ENCODE results near the gene RAD50. TPM values are rescaled to one million over a fixed set of nuclear protein-coding genes. Genes with fewer than 3 reads are reported as not detected.

The RAD50 gene
- total RNA-seq, 2 donors from 2014 or later: 29.5 to 37.0 TPM

DNA sequence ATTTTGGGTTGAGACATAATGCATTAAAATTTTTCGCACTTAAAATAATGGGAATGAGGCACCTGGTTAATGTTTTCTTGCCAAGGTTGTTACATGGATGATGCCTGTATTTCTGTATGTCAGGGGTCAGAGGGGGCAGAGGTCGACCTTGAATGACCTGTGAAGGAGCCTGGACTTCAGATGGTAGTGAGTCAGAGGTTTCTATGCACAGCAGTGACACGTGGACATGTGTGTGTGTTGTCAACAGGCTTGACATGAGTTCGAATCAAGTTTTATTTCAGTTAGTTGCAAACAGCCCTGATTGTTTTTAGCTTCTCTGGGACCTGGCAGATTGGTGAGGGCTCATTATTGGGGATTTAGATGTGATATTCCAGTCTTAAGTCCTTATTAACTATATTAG is 17.1 kb upstream of the RAD50 start:
- Histone ChIP-seq H3K9ac (ENCODE audit: low read depth in 2 of 2, low read length in 2 of 2) (no peak overlapping the region), H3K27me3 (no peaks in the 10 kb centered on the region), H3K4me3 (no peak overlapping the region), H3K27ac (no peak overlapping the region), H3K36me3 (no peaks in the 10 kb centered on the region), H3K9me3 (no peaks in the 10 kb centered on the region), H3K4me1 (no peaks in the 10 kb centered on the region)
- DNase-seq: no peak
- intact Hi-C loops (cut with DNase I): no loop called here
- TF ChIP-seq, protein P1, sequence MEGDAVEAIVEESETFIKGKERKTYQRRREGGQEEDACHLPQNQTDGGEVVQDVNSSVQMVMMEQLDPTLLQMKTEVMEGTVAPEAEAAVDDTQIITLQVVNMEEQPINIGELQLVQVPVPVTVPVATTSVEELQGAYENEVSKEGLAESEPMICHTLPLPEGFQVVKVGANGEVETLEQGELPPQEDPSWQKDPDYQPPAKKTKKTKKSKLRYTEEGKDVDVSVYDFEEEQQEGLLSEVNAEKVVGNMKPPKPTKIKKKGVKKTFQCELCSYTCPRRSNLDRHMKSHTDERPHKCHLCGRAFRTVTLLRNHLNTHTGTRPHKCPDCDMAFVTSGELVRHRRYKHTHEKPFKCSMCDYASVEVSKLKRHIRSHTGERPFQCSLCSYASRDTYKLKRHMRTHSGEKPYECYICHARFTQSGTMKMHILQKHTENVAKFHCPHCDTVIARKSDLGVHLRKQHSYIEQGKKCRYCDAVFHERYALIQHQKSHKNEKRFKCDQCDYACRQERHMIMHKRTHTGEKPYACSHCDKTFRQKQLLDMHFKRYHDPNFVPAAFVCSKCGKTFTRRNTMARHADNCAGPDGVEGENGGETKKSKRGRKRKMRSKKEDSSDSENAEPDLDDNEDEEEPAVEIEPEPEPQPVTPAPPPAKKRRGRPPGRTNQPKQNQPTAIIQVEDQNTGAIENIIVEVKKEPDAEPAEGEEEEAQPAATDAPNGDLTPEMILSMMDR (IDR thresholded peaks at IDR 0.05): no peak

DNA sequence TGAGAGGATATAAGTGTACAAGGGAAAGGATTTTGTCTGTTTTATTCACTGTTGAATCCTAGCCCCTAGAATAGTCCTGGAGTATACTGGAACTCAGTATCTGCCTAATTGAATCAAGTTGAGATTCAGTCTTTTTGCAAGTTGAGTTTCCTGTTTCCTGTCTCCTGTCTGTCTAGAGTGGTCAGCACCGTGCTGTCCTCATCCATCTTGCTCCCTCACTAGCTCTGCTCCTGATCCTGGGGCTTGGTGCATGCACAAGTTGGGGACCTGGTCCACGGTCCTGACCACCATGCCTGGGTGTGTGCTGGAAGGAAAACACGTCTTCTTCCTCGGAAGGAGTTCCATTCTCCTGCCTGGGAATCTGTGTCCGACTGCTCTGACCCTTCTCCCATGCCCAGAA is 16.6 kb upstream of the RAD50 start:
- DNase-seq: no peak
- no peak overlapping the region for H3K4me3 ChIP-seq
- H3K9ac ChIP-seq (ENCODE audit: low read depth in 2 of 2, low read length in 2 of 2): no peak overlapping the region
- H3K27me3 ChIP-seq: no peaks in the 10 kb centered on the region
- no peaks in the 10 kb centered on the region for H3K4me1 ChIP-seq
- no peak overlapping the region for H3K27ac ChIP-seq
- H3K9me3 ChIP-seq: no peaks in the 10 kb centered on the region
- TF ChIP-seq, protein P1 (IDR thresholded peaks at IDR 0.05): no peak
- H3K36me3 ChIP-seq: no peaks in the 10 kb centered on the region
- intact Hi-C loops (cut with DNase I): no loop called here

DNA sequence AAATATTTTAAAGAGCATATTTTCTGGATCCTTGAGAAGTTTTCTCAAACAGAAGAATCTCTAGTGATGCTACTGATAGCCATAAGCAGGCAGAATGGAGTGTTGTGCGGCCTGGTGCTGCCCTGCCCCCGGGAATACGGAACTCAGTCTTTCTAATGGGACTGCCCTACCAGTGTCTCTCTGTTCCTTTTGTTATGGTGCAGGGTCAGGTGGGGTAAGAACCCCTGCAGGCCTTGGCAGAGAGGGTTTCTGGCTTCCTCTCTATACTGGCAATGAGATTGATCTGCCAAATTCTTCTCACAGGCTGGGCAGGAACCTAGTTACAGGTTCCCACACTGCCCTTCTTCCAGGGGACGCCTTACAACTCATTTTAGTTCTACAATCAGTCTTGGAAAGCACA is 16.0 kb upstream of the RAD50 start:
- Histone ChIP-seq H3K9me3 (no peaks in the 10 kb centered on the region), H3K27me3 (no peaks in the 10 kb centered on the region), H3K36me3 (no peaks in the 10 kb centered on the region), H3K4me3 (no peak overlapping the region), H3K9ac (ENCODE audit: low read depth in 2 of 2, low read length in 2 of 2) (no peak overlapping the region), H3K4me1 (no peaks in the 10 kb centered on the region), H3K27ac (no peak overlapping the region)
- intact Hi-C loops (cut with DNase I): no loop called here
- TF ChIP-seq, protein P1 (IDR thresholded peaks at IDR 0.05): no peak
- no peak for DNase-seq

DNA sequence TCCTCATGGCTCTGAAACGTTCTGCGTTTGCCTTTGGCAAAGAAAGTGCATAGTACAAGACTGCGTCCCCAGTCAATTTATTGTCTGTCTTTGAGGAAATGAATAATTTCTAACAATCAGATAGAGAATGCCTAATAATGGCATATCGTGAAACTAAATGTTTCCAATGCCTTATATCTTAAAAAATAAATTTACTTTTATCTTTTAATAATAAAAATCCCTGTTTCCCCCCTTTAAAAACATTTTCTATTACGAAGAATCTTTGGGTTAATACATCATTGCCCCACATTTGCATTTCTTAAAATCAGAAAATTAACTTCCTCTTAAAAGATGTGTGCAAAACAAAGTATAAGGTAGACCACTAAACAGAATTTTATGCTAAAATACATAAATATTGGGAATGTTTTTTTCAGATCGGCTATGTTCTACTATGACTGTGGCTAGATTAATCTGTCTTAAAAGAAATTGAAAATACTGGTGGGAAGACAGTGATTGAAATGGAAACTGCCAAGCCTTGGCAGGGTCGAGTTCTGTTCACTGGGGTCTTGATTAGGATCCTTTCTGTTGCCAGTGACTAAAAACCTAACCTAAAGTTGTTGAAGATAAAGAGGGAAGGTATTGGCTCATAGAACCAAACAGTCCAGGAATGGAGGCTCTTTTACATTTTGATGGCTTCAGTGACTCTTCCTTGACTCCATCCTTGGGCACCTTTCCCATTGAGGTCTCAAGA is 13.1 kb upstream of the RAD50 start, which contains the start of gene IL5:
TSS of gene IL5 (minus strand) at position 51 of the 730 bp plus-strand sequence. CDS start at position 7, 44 bp downstream.
- no peaks in the 10 kb centered on the region for H3K36me3 ChIP-seq
- no peaks in the 10 kb centered on the region for H3K9me3 ChIP-seq
- no peaks in the 10 kb centered on the region for H3K27me3 ChIP-seq
- intact Hi-C loops (cut with DNase I): no loop called here
- no peak within 1 kb of the TSS for H3K9ac ChIP-seq (ENCODE audit: low read depth in 2 of 2, low read length in 2 of 2)
- no peaks in the 10 kb centered on the region for H3K4me1 ChIP-seq
- H3K4me3 ChIP-seq: no peak within 1 kb of the TSS
- TF ChIP-seq, protein P1 (IDR thresholded peaks at IDR 0.05): no peak
- H3K27ac ChIP-seq: no peak within 1 kb of the TSS
- DNase-seq: no peak

DNA sequence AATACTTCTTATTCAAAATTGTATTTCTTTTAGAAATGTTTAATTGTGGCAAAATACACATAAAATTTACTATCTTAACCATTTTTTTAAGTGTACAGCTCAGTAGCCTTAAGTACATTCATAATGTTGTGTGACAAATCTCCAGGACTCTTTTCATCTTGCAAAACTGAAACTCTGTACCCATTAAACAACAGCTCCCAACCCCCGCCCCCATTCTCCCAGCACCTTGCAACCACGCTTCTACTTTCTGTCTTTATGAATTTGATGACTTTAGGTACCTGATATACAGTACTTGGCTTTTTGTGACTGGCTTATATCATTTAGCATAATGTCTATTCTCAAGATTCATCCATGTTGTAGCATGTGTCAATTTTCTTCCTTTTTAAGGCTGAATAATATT is 10.7 kb upstream of the RAD50 start:
- Histone ChIP-seq H3K9ac (ENCODE audit: low read depth in 2 of 2, low read length in 2 of 2) (no peak overlapping the region), H3K4me3 (no peak overlapping the region), H3K9me3 (no peaks in the 10 kb centered on the region), H3K27ac (no peak overlapping the region), H3K27me3 (no peaks in the 10 kb centered on the region), H3K4me1 (no peaks in the 10 kb centered on the region), H3K36me3 (no peaks in the 10 kb centered on the region)
- TF ChIP-seq, protein P1 (IDR thresholded peaks at IDR 0.05): no peak
- intact Hi-C loops (cut with DNase I): no loop called here
- DNase-seq: no peak
